ENCODE measurements around the gene LARP6. TPM values are rescaled to one million over a fixed set of nuclear protein-coding genes. Genes with fewer than 3 reads are reported as not detected.

LARP6 gene
- total RNA-seq, 4 donors from 2014 or later: 0.35 to 23.9 (median 6.0) TPM

GRCh38 chr15:70783041-70783440, 70.9 kb downstream of the LARP6 start:
- DNase-seq: no peak
- Histone ChIP-seq H3K4me3 (no peak overlapping the region), H3K36me3 (no peaks in the 10 kb centered on the region), H3K9me3 (no peaks in the 10 kb centered on the region), H3K27ac (peak overlapping the region in 2 of 4 donors; percentile 62 to 74), H3K27me3 (no peaks in the 10 kb centered on the region), H3K4me1 (peaks cover 0 to 19% (median 0%) of the 10 kb centered on the region in 4 donors)
- TF ChIP-seq, protein P1, sequence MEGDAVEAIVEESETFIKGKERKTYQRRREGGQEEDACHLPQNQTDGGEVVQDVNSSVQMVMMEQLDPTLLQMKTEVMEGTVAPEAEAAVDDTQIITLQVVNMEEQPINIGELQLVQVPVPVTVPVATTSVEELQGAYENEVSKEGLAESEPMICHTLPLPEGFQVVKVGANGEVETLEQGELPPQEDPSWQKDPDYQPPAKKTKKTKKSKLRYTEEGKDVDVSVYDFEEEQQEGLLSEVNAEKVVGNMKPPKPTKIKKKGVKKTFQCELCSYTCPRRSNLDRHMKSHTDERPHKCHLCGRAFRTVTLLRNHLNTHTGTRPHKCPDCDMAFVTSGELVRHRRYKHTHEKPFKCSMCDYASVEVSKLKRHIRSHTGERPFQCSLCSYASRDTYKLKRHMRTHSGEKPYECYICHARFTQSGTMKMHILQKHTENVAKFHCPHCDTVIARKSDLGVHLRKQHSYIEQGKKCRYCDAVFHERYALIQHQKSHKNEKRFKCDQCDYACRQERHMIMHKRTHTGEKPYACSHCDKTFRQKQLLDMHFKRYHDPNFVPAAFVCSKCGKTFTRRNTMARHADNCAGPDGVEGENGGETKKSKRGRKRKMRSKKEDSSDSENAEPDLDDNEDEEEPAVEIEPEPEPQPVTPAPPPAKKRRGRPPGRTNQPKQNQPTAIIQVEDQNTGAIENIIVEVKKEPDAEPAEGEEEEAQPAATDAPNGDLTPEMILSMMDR (IDR thresholded peaks at IDR 0.05): no peak
- no peak for TF ChIP-seq POLR2A (IDR thresholded peaks at IDR 0.05)

DNA sequence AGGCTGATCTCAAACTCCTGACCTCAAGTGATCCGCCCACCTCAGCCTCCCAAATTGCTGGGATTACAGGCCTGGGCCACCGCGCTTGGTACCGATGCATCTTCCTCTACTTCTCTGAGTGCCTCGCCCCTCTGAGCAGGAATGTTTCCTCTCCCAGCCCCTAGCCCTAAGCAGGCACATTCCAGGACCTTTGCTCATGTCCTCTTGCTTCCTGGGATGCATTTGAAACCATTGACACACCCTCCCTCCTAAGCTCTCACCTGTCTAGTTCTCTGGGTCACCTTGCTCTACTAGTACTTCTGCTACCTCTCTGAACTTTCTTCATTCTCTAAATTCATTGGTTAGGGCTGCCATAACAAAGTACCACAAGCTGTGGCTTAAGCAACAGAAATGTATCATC, 72.7 kb downstream of the LARP6 start:
- Histone ChIP-seq H3K27me3 (no peaks in the 10 kb centered on the region), H3K4me1 (peaks cover 0 to 15% (median 0%) of the 10 kb centered on the region in 4 donors), H3K9me3 (no peaks in the 10 kb centered on the region), H3K4me3 (no peak overlapping the region), H3K36me3 (no peaks in the 10 kb centered on the region), H3K27ac (no peak overlapping the region)
- TF ChIP-seq, protein P1 (IDR thresholded peaks at IDR 0.05): no peak
- TF ChIP-seq POLR2A (IDR thresholded peaks at IDR 0.05): no peak
- no peak for DNase-seq

Other genes starting within 250 kb of the LARP6 start
- gene UACA, start 90.6 kb downstream of the LARP6 start, total RNA-seq: 10 to 100 TPM; 41.8 to 59.1 (median 46.9) TPM
- gene THAP10, start 38.3 kb upstream of the LARP6 start, total RNA-seq: 1 to 10 TPM; 1.2 to 6.0 (median 2.1) TPM
- gene LRRC49, start 38.7 kb upstream of the LARP6 start, total RNA-seq: 1 to 10 TPM in 3 of 4 donors, not detected in 1; 2.7 to 6.0 (median 4.4) TPM